ENCODE data around the gene LHPP.
A peak's percentile ranks its signal among the peaks of the same experiment; 100 is the strongest.

LHPP gene

DNA sequence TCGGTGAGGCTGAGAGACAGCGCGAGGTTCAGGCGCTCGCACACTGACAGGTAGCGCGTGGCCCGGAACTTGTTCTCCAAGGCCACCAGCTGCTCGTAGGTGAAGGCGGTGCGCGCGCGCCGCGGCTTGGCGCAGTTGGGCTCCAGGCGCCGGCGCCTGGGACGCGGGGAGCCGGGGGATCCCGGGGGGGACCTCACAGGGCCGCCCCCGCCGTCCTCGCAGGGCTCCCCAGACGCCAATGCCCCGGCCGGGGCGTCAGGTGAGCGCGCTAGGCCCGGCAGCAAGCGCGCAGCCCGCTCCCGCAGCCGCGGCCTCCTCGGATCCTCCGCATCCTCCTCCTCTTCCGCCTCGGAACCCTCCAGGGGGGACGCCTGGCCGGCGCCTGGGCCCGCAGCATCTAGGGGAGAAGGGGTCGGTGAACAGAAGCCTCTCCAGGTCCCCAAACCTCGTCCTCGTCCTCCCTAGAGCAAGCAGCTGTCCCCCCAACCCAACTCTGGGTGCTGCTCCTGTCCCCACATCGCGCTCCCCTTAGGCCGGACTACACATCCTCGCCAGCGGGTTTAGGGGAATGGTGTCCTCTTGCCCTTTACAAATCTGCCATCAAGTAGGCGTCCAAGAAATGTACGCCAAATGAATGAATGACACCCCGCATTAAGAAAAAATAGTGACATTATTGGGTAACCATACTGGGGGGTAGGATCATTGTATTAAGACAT is 13.7 kb upstream of the LHPP start:
- peak in 10 of 56 donors; percentile 7 to 45 (median 28) for DNase-seq

GRCh38 chr10:124448696-124449169 is 12.9 kb upstream of the LHPP start:
- DNase-seq, result no peak

GRCh38 chr10:124449170-124450011 is 12.2 kb upstream of the LHPP start:
- DNase-seq, result no peak

DNA sequence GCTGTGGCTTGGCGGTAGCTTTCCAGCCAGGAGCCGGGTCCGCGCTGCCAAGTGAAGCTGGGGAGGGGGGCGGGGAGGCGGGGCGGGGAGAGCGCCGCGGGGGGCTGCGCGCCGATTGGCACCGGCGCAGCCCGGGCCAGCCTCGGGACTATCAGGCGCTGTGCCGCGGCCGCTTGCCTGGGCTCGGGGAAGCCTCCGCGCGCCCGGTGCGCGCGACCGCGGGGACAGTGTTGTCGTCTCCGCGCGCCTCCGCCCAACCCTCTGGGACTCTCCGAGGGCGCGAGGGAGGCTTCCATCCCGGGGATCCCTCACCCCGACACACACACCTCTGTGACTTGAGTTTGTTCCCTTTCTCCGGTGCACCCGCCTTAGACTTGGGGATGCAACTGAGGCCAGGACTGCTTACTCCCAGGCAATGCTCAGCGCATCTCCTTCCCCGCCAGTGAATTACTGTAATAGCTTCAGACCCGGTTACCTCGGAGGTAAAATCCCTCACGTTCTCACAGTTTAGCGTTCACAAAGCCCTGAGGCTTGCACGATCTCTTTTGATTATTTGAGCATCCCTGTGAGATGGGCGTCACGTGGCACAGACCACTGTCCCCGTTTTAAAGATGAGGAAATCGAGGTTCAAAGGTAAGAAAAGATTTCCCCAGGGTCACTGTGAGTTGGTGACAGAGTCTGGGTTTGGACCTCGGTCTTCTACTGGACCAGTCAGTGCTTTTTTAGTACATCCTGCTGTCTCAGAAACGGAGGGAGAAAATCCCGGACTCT is 11.4 kb upstream of the LHPP start, which contains the start of gene NKX1-2:
Gene NKX1-2 (minus strand): TSS at position 24 of the 771 bp plus-strand sequence. CDS start 92 bp downstream, outside the sequence.
- peak in 13 of 56 donors; percentile 7 to 58 (median 18) for DNase-seq

GRCh38 chr10:124450783-124451057 is 10.9 kb upstream of the LHPP start:
- no peak for DNase-seq

DNA sequence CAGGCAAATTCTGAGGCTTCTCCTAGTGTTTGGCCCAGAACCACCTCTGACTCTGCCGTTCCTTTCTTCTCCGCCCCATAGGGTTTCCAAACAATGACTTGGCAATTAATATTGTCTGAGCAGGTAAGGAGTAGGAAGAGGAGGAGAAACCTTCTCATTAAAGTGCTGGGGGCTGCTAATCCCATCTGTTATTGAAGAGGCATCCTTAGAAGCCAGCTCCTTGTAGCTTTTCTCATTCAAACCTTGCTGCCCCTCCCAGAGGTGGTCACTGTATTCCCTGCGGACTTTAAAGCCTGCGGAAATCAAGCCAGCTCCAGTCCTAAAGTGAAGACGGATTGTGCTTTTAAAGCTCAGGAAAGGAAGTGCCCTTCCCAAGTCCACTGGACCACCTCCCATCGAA is 10.3 kb upstream of the LHPP start:
- no peak for DNase-seq

DNA sequence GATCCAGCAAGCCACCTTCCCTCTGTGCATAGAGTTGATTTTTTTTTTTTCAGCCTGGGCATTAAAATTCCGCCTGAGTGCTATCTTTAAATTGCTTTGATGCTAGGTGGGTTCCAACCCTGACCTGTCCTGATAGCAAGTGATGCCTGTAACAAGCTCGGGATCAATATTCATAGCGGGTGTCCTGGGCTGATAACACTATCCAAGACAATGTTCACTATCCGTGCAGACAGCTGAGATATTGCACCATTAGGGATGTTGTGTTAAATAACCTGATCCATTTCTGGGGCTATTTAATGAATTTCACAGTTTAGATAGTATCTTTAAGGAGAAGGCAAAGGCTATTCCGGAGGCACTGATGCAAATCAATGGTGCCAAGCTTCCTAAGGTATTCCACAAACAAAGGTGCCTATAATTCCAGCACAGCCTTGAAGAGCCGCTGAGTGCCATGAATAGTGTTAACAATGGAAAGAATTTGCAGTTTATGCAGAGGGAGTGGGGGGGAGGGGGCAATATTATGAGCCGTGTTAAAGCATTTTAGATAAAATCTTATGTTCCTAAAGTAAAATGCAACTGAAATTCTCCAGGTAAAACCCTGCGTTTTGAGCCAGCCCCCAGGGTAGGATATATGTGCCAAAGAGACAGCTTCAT is 7.5 kb upstream of the LHPP start:
- DNase-seq, result no peak

- no peak for DNase-seq
These were observed 6.2 kb upstream of the LHPP start for GRCh38 chr10:124455441-124455840.

- DNase-seq, result no peak
These were observed 3.1 kb upstream of the LHPP start for GRCh38 chr10:124458473-124458872.

- no peak for DNase-seq
These were observed 2.7 kb upstream of the LHPP start for GRCh38 chr10:124458889-124459288.

- DNase-seq, result no peak
These were observed 2.2 kb upstream of the LHPP start for GRCh38 chr10:124459395-124459794.

DNA sequence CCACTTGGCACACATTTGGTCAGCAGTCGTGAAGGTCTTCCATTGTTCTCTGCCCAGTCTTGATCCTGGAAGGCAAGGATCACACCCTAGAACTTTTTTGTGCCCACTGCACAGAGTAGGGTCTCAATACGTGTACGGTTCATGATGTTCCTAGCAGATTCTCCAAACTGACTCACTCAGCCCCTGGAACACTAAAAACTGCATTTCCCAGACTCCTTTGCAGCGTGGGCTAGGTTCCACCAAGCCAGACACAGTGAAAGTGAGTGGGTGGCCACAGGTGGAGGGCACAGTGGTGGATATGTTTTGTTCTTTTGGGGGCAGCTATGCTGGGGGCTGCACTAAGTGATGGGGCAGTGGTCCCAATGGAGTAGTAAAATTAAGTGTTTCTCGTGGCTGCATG is 1.5 kb upstream of the LHPP start:
- no peak for DNase-seq

DNA sequence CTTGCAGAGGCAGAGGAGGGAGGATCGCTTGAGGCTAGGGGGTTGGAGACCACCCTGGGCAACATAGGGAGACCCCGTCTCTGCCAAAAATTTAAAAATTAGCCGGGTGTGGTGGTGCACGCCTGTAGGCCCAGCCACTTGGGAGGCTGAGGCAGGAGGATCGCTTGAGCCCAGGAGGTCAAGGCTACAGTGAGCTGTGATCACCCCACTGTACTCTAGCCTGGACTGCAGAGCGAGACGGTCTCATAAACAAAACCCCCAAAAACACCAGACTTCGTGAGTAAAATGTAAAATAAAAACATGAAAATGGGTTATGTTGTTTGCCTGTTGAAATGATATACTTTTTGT is 699 bp downstream of the LHPP start:
- DNase-seq, result no peak

DNA sequence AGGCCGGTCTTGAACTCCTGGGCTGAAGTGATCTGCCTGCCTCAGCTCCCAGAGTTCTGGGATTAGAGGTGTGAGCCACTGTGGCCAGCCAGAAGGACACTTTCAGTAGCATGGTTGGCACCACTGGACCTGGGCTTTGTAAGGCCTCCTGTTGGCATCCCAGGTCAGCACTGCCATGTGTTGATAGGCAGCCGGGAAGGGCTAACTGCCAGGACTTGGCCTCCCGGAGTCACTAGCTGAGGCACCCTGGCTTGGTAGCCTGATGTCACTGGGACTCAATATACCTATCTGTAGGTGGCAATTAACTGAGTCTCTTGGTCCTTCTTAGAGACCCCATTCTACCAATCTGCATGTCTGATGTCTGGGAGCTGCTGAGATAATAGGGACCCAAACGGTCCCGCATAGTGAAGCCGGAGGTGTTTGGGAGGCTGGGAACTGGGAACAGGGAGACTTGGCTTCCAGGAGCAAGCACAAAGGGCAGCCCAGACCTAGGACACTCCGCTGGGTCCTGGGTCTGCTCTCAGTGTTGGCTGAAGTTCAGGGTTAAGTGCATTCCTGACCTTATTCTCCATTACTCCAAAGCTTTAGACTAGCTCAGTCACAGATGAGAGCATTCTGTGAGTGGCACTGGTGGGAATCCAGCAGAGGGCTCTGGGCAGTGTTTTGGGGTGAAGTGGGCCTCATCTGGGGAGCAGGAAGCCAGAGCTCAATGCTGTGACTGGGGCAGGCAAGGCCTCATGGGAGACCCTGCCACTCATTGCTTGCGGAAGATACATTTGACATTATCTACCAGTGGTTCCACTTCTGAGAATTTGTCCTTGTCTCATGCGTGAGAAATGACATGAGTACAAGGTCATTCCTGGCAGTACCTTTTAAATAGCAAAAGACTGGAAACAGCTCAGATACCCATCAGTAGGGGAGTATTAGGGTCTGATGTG is 2.7 kb downstream of the LHPP start:
- DNase-seq, result no peak

- DNase-seq, result no peak
These were observed 3.6 kb downstream of the LHPP start for GRCh38 chr10:124465003-124465776.

DNA sequence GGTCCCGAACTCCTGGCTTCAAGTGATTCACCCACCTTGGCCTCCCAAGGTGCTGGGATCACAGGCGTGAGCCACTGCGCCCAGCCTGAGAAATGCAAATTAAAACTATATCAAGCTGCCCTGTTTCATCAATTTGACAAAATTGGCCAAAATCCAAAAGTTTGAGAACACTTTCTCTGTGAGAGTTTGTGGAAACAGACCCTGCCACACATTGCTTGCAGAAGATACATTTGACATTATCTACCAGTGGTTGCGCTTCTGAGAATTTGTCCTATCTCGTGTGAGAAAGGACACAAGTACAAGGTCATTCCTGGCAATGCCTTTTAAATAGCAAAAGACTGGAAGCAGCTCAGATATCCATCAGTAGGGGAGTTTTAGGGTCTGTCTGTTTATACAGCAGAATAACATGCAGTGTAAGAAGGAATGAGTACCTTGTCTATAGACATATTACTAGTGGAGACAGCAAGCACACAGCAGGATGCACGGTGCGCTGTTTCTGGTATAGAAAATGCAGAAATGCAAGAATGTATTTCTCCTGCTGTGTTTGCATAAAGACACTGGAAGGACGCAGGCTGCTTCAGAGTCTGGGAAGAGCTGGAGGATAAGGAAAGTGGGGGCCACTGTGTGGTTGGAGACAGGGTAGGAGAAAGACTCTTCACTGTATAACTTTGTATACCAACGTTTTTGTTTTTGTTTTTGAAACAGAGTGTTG is 4.3 kb downstream of the LHPP start:
- DNase-seq, result no peak

DNA sequence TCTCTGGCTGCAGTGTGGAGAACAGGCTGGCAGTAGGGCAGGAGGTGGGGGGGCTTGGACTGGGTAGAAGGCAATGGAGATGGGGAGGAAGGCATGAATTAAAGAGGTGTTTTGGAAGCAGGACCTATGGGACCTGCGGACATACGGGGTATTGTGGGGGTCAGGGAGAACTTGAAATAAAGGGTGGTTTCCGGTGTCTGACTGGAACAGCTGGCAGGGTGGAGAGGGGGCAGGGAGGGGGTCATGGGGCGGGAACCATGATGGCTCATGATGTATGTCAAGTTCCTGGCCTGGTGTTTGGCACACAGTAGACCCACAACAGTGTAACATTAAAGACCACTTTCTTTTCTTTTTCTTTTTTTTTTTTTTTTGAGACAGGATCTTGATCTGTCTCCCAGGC is 5.5 kb downstream of the LHPP start:
- no peak for DNase-seq

DNA sequence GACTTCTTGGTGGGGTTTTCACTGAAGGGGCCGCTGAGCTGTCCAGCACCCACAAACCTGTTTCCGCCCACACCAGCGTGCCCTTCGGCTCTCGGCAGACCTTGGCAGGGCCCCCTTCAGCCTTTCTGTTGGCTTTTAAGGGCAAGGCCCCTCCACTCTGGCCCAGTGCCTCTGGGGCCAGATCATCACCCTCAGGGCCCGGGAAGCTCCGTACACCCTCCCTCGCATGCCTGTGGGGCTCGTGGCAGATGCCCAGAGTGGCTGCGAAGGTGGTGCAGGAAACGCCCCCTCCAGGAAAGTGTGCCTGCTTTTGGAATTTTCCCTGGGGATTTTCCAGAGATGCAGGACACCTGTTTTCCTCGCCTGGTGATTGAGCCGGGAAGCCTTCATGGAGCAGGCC is 7.0 kb downstream of the LHPP start:
- no peak for DNase-seq

- DNase-seq, result no peak
These were observed 8.4 kb downstream of the LHPP start for GRCh38 chr10:124469956-124470484.
